Stimulated activated CD4-positive, alpha-beta T cell treated with anti-CD3 and anti-CD28 coated beads, Interleukin-2, amount 100 ng/mL, for 4 hours (primary cell): ENCODE data around the gene RPP25.
"Not testable (repeated sequence)": the region's sequence is repeated elsewhere in the genome, so short reads cannot be mapped to it uniquely, and the experiment has no call there.

Experiments used
- DNase-seq: peaks from one replicate; pipeline ENCODE4 v3.0.0-alpha.2; 2020; ENCODE audit warnings: low read depth

RPP25 gene

DNA sequence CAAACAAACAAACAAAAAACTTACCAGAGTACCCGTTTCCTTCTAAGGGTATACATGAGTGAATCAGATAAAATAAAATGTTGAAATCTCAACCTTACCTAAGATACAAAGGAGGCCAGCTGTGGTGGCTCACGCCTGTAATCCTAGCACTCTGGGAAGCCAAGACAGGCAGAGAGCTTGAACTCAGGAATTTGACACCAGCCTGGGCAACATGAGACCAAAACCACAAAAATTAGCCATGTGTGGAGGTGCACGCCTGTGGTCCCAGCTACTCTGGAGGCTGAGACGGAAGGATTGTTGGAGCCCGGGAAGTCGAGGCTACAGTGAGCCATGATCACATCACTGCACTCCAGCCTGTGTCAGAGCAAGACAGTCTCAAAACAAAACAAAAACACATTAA, 38.9 kb downstream of the RPP25 start:
- no peak for DNase-seq

DNA sequence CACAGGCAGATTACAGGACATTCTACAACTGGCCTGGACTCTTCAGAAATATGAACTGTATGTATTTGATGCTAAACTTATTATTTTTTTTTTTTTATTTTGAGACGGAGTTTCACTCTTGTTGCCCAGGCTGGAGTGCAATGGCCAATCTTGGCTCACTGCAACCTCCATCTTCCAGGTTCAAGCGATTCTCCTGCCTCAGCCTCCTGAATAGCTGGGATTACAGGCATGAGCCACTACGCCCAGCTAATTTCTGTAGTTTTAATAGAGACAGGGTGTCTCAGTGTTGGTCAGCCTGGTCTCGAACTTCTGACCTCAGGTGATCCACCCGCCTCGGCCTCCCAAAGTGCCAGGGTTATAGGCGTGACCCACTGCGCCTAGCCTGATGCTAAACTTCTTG, 42.8 kb downstream of the RPP25 start:
- DNase-seq: not testable (repeated sequence)

DNA sequence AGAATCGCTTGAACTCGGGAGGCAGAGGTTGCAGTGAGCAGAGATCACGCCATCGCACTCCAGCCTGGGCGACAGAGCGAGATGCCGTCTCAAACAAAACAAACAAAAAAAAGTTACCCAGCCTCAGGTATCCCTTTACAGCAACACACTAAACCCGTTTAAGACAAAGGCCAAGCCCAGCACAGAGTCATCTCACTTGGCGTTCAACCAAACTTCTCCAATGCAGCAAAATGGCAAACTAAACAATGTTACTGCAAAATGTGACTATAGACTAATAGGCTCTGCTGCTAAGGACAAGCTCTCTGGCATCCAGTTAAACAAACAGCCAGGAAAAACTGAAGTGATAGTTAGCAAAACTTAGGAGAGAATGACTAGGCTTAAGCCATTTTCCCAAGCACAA, 43.5 kb downstream of the RPP25 start:
- DNase-seq: no peak

DNA sequence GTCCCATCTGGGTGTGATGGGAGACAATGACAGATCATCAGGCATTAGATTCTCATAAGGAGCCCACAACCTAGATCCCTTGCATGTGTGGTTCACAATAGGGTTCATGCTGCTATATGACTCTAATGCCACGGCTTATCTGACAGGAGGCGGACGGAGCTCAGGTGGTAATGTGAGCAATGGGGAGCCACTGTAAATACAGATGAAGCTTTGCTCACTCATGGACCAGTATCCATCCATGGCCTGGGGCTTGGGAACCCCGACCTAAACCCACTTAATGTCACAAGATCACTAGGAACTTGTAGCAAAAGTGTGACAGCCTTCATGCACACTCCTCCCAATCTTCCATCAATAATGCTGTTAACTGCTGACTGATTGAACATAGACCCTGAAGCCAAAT, 47.9 kb downstream of the RPP25 start:
- DNase-seq: no peak

DNA sequence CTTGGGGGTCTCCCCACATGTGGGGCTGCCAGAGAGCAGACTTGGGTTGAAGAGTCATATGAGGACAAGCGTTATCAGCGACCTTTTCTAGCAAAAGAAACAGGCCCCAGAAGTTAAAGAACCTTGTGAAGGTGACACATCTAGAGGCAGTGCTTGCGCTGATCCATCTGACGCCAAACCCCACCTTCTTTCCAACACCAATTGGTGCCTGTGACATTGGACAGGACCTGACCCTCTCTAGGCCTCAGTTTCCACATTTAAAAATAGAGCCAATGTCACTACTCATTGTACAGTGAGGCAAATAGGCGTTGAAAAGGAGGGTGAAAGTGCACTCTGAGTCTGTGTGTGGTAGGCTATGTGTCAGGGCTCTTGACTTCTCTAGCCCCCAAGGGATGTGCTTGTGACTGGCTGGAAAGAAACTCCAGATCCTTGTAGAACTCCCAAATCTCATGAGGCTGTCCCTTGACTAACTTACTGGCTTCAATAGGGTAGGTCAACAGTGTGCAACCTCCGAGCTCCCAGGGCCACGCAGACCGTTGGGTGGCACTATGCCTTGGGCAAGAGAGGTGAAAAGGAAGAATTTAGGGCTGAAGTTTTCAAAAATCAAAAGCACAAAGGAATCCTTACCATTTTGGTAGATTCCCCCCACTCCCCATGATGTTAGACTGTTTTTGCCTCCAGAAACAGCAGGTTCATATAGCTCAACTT, 49.3 kb downstream of the RPP25 start:
- DNase-seq: no peak

DNA sequence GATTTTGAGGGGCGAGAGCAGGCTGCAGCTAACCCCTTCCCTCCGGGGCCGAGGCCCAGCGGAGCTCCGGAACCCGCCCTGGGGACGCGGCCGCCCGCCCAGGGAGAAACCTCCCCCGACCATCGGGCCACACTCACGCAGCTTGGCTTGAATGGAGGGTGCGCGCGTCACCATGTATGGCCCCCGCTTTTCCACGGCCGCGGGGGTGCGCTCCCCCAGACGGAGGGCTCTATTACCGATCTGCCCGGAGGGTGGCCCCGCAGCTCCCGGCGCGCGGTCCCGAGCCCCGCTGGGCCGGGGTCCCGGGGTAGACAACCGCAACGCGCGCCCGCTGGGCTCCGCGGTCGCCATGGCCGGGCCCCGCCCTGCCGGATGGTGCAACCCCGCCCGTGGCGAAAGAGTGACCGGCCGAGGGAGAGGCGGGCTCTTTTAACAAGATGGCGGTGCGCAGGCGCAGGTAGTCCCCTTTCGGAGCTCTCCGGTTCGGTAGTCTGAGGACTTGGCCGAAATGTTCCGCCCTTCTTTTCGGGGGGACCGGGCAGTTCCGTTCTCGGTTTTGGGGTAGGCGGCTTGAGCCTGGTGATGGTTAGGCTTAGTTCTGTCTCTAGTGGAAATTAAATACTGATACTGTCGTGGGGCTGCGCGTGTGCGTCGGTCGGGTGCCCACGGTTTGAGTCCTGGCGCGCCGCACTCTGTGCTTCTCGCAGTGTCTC, 50.0 kb downstream of the RPP25 start, which contains the start of gene FAM219B:
Gene FAM219B, minus strand, starts transcription at position 402 of the 713 bp plus-strand sequence. Its CDS starts 51 bp downstream, at position 351.
- peak; percentile 59 for DNase-seq

DNA sequence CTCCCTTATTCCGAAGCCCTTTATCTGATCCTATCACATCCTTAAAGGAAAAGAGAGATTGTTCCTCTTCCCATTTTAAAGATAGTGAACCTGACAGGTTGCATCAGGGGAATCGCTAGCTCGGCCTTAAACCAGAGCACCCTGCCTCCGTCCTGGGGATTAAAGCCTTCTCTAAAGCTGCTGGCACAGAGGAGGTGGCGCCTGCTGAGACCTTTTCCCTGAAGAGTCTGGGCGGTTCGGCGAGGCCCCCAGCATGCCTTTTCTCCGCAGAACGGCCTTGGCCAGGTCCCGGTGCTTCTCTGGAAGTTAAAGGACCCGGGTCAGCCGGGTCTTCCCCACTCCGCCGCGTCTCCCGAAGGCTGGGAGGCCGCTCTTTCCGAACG, 50.5 kb downstream of the RPP25 start:
- DNase-seq: no peak
